Activated T-cell treated with anti-CD3 and anti-CD28 coated beads, Interleukin-2, amount 50 U/mL, for 1 hour (primary cell): Measurements from ENCODE around the gene MPRIP.

Experiments used
- DNase-seq: peaks from one replicate; pipeline ENCODE4 v3.0.0-alpha.2; 2020

Gene MPRIP

DNA sequence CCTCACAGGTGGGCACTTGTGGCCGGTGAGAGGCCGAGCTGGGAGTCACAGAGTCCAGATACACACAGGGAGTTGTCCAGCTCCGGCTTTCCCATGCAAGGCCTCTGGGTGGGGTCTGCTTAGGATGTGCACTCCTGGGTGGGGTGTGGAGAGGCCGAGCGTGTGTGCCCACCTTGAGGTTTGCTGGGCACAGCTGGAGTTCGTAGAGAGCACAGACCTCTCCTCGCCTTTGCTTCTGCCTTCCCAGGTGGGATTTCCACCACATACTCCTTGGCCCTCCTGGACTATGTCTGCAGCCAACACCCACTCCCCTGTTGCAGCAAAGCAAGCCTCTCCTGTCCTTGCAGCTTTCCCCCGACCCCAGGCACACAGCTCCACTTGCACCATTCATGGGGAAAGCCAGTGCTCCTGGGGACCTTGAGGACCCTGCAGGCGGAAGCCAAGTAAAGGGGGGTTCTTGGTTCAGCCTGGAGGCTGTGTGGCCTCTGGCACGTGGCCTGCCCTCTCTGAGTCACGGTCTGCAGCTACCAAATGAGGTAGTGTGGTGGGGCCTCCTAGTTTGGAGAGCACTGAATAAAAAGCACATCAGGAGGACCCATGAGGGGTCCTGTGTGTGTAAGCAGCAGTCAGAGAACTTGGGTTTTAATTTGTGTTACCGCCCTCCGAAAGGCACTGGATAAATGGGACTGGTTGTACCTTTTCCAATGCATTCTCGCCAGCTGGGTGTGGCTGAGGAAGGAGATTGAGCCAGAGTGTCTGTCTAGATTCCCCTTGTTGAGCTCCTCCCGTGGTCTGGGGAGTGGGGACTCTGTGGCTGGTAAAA is 31.5 kb downstream of the MPRIP start:
- DNase-seq: no peak

DNA sequence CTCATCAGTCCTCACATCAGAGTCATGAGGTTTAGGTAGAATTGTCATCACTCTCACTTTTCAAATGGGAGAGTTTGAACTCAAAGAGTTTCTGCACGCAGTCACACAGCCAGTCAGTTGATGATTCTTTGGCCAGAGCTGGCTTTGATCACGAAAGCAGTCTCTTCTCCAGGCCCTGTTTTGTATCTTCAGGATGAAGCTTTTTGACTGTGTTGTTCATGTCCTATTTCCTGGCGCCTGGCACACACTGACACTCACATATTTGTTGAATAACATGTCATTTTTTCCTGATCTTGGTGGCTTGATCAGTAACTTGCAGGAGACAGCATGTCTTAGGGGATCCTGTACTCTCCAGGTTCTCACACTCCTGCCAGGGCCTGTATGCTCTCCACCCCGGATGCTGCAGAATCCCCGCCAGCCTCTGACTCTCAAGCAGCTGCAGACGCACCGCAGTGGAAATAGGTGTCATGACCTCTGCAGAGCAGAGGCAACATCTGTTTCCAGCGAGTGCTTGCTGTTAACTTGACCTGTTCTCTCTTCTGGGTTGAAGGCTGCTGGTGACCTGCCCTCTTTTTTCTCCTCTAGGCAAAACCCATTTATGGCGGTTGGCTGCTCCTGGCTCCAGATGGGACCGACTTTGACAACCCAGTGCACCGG is 33.0 kb downstream of the MPRIP start:
- DNase-seq: no peak

DNA sequence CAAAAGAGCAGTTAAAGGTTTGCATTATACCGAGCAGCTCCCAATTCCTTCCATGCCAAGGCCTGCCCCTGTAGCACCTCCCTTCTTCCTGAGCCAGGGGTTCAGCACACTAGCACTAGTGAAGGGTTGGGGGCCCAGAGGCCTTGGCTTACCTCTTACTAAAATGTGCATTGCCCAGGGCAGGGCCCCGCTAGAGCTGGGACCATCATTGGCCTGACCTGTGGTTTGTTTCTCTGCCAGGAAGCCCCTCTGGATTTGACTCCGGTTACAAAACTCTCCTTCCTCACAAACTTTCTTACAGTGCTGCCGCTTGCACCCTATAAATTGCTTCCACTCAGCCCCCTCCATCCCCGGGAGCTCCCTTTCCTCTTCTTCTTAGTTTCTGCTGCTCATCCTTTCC is 33.8 kb downstream of the MPRIP start:
- DNase-seq: no peak

DNA sequence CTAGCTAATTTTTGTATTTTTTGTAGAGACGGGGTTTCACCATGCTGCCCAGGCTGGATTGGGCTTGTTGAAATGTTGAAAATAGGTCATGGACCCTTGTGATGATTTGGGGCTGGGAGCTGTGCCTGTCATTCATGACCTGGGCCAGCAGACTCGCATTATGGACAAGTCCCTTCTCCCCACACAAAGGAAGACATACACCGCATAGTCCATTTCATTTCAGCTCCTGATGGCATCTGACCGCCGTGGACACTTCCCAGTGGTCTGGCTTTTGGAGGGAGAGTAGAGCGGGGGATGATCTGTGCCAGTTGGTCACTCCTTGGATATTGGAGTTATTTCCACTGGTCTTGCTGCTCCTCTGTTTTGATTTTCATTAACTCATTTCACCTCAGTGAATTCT is 34.8 kb downstream of the MPRIP start:
- DNase-seq: no peak

DNA sequence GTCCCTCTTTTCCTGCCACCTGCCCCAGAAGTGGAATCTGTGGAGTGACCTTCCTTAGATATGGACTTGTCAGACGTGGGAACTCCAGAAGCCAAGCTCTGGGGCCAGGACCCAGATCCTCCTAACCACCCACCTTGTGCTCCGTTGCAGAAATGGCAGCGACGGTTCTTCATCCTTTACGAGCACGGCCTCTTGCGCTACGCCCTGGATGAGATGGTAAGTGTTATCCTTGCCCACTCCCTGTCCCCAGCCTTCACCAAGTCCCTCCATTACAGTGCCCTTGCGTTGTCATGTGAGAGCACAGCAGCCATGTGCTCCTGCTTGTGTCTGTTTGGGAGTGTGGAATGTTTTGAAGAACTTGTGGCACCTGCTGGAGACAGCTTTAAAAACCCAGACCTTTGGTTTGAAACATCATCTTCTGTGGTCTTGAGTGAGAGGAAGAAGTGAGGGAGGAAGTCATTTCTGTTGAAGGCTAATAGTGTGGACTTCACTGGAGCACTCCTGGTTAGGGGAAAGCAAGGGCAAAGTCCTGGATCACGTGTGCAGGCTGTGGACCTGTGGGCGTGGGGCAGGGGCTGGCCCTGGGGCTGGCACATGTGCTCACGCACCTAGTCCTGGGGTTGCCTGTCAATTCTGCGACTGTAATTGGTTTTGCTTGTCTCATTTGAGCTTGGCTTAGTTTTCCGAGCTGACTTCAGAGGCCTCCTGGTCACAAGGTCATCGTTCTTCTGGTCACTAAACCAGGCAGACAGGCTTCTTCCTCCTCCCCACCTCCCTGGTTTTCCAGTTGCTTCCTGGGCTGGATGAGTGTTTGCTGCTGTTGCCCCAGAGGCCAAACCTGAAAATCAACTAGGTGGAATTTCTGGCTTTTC is 35.8 kb downstream of the MPRIP start:
- no peak for DNase-seq

DNA sequence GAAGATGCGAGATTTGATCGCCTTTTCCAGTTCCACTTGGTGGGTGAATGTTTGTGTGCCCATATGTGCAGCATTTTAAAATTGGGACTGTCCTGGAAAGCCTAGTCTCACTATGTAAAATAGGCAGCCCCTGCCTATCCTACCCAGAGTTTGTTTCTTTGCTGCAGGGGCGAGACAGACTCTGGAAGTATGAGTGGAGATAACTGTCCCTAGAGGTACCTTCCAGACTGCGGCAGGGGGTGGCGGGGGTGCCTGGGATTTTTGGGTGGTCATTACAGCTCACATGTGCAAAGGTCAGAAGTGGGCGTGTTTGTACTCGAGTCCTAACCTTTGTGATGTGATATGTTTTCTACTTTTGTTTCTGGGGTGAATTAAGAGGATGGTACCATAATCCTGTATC is 36.6 kb downstream of the MPRIP start:
- no peak for DNase-seq

DNA sequence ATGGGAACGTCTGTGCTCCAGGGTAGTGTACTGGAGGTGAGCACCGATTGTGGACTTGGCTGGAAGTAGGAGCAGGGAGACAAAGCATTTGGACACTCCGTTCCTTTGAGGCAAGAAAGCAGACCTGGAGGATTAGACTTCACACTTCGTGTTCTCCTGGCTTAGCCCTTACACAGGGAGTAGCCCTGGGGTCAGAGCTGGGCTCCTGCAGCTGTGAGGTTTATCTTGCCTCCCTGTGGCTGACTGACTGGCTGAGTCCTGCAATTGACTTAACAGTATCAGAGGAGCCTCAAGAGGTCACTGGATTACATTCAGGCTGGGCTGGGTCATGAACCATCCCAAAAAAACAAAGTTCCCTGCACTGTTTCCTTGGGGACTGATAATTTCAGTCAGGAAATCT is 37.1 kb downstream of the MPRIP start:
- no peak for DNase-seq

DNA sequence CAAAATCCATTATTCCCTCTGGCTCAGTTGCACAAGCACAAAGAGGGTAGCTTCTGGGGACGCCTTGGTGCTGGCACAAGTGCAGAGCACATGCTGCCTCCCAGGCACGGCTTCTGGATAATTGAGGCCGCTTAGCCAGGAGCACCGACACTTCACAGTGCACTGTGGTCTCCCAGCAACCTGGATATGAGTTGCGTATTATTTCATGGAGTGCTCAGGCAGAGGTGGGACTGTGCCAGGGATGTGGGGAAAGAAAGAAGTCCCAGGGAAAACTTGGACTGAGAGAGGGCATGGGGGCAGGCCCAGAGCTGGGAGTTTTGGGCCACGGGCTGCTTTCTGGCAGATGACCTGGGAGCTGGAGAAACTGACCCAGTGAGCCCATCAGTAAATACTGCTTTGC is 37.5 kb downstream of the MPRIP start:
- no peak for DNase-seq

DNA sequence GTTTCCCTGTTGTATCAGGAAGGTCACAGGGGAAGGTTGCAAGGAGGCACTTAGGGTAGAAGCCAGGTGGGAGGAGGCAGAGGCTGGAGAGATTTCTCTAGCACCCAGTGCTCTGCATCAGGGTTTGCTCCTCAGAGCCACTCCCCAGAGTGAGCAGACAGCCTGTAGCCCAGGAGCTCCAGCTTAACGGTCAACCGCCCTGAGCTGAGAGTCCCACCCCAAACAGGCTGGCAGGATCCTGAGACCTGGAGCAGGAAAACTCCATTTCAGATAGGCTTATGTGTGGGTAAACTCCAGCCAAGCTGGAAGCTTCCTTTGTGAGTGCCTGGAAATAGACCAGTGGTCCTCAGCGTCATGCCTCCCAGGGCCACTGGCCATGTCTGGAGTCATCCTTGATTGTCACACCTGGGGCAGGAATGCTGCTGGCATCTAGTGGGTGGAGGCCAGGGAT is 37.9 kb downstream of the MPRIP start:
- no peak for DNase-seq

DNA sequence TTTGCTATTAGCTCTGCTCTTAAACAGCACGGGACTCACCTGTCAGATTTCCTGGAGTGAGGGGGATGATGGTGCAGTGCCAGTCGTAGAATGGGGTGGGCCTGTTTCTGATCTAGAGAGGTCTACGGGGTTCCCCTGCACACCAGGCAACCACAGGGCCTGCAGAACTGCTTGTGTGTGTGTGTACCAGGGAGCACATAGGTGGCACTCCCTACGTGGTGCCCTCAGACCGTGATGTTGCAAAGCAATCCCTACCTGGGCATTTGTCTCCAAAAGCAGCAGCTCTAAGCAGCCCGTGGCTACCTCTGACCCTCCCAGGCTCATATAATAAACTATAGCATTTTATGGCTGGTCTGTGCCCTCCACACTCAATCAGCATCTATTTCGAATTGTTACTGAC is 38.5 kb downstream of the MPRIP start:
- no peak for DNase-seq

DNA sequence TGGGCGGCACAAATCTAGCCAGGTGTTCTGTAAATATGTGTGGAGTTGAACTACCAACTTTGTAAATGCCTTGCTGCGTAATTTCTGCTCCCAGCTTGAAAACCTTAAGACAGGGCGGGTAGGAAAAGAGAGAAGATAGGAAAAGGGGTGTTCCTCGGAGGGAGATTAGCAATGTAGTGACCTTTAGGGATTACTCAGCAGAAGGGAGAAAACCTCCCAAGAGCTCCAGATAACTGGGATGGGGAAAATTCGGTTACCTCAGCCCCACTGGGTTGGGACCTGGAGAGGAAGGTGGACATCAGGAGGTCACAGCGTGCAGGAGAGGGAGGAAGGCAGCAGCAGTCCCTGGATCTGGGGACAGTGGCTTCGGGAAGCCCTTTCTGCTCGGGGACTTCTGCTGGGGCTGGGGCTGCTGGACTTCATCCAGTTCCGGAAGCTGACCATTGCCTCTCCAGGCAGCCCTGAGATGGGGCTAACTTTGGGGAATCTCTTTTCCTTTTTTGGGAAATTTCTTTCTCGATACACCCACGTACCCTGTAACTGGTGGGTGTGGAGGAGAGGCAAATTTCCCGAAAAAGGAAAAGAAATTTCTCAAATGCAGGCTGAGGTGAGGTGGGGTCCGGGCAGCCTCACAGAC is 39.2 kb downstream of the MPRIP start:
- no peak for DNase-seq

DNA sequence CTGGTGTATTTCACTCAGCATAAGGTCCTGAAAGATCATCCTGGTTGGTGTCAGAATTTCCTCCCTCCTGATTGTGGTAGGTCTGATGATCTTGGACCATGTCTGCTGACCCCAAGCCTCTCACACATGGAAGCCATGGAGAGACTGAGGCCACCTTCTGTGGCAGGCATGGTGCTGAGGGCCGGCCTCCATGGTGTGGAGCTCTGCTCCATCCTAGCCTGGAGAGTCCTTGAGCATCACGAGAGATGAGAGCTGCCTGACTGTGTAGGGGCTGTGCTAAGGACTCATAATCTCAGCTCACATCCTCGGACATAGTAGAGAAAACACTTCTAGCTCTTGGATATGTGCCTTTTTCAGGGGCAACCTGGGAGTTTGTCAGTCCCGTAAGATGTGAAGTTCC is 40.6 kb downstream of the MPRIP start:
- DNase-seq: no peak

DNA sequence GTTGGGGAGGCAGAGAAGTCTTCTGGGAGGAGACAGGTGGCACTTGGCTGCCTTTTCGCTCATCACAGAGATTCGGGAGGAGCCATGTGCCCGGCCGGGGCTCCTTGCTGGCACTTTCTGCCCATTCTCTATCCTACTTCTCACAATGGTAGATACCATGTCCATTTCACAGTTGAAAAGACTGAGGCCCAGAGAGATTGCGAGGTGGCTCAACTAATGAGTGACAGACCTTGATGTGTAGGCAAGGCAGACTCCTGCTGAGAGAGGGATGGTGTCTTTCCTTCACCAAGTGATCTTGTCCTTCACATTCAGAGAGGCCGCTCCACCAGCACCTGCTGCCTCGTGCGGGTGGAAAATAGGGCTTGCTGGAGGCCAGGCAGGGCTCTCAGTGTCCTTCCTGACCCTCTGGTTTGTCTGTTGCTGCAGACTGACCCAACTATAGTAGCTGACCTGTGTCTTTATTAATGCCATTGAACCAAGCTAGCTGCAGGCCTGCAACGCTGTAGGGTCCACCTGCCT is 42.1 kb downstream of the MPRIP start:
- DNase-seq: no peak

DNA sequence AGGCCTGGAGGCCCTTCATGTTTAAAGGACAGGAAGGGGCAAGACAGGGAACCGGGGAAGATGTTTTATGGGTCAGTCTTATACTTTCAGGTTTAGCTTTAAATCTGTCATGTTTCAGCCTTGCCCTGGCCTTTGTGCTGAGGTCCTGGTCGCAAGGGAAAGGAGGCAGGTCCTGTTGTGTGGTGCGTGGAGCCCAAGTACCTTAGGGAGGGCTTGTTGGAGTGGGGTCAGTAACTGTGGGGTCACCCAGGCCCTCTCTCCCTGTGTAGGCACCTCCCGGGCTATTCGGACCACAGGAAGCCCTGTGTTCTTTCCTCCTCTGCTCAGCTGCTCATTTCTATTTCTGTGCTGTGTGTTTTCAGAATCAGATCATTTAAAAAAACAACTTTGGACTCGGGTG is 42.7 kb downstream of the MPRIP start:
- DNase-seq: no peak

DNA sequence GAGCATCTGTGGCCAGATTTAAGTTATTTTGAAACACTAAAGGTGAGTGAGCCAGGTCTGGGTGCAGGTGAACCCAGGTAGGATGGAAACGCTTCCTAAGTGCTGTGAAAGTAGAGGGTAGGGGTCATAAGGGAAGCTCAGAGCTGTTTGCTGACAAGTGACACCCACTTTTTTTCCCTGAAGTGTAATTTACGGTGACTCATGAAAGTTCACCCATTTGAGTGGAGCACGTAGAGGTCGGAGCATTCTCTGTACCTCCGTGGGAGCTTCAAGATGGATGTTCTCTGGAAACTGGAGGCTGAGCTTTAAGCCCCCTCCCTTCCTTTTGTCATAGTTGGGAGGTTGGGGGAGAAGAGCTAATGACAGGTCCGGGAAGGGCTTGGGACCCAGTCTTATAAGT is 44.3 kb downstream of the MPRIP start:
- no peak for DNase-seq

DNA sequence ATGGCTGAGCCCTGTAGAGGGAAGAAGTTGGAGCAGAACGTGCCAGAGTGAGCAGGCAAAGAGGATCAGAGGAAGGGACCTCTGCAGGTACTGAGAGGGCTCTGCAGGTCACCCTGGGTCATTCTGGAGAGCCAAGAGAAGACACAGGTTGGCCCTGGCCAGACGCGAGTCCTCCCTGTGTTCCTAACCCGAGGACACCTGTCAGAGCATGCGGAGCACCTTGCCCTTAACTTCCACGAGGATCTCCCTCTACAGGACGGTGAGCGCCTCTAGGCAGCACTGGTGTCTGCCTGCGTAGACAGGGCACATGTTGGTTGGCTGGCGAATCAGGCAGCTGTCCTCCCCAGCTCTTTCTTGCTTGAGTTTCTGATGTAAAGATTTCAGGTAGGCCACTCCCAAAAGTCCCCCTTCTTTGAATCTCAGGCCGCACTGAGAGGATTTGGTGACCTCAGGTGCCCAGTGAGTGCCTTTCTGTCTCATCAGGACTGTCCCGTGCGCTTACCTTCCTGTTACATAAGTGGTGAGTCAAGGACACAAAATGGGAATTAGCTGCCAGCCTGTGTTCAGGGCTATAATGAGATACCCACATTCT is 45.3 kb downstream of the MPRIP start:
- DNase-seq: no peak

DNA sequence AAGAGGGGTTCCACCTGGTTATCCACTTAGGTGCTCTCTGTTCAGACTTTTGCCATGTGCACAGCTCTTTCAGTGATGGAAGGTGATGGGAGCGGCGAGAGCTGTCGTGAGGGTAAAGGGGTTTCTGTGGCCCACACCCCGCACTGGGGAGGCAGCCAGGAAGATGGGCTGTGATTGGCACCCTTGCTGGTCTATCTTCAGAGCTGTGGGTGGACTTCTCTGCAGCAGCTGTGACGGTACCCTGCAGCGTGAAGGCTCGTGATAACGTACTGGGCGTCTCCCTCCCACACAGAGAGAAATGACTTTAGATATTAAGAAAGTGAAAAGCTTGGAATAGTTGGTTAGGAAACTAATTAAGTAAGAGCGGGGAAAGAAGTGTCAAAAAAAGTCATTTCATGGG is 45.8 kb downstream of the MPRIP start:
- DNase-seq: no peak

DNA sequence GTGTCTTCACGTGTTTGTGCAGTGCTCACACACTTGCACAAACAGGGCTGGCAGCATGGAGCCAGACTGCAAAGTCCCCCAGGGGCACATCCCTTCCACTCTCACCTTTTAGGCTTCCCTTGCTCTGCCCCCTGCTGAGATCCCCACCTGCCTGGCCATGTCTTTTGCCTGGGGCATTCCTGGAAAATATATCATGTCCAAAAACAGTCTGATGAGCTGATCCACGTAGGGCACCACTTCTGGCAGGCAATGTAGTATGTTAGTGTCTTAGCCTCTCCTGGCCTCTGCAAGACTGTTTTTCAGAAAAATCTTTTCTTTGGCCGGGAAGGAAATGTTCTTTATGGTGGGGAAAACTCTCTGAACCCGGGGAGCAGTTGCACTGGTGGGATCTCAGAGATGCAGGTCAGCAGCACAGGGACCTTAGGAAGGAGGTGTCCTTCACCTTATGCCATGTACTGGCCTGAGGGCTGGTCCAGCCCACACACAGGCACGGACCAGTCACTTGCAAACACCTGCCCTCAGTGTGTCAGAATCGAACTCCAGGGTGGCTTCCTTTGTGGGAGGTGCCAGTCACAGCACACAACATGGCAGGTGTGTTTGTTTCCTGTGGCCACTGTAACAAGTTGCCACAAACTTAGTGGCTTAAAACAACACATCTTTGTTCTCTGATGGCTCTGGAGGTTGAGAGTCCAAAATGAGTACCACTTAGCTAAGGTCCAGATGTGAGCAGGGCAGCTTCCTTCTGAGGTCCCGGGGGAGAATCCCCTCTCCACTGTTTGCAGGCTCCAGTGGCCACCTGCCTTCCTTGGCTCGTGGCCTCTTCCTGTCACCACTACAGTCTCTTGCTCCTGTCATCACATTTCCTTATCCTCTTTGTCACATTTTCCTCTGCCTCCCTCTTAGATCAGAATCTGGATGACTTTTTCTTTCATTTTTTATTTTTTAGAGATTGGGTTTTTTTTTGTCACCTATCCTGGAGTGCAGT is 46.6 kb downstream of the MPRIP start:
- DNase-seq: no peak

DNA sequence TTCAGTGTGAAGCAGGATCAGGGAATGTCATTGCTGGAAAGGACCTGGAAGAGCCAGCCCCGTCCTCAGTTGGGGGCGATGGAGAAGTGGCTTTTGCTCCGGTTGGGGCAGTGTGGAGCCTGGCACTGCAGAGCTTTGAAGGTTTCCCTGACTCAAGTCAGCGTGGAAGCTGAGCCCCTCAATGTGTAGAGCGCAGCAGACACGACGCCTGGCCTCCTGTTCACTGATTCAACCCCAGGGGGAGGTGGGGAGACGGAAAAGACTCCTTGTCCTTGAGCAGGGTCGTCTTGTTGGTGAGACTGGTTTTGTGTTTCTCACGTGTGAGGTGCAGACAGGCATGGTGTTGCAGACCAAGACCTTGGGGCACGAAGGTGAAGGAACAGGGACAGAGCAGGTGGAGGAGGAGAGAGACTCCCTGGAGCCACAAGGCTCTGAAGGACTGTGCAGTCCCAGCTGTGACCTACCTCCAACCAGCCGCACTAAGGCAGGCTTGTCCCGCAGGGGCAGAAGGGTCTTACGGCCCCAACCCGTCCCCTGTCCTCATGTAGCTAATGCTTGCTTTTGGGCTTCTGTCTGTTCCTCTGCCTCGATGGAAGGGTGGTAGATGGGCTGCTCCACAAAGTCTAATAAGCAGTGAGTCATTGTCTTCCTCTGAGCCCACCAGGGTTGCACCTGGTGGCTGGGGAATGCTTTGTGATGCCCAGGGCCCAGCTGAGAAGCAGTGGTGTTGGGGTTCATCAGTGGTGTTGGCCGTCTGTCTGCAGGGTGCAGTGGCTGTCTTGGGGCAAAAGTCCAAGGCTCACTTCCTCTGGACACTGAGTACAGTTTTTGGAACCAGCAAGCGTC is 47.8 kb downstream of the MPRIP start:
- DNase-seq: no peak

DNA sequence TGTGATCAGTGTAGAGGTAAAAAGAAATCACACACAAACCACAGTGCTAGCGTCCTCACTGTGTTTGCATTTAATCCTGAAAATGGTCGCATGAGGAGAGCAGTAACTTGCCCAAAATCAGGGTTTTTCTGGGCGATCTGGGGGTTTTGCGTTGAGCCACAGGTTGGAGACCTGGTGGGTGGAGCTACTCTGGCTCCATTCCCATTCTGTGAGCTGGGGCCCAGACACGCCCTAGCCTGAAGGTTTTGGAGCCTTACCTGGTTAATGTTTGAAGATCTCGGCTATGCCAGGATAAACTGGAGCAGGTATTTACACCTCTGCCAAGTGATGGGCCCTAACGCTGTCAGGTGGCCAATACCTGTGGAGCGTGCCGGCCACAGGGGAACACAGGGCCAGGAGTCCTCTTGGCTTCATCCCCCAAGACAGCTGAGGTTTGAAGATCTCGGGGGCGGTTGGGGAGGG is 48.4 kb downstream of the MPRIP start:
- no peak for DNase-seq
